A549 (cell line): ENCODE measurements around the gene OR6N1. TPM values are rescaled to one million over a fixed set of nuclear protein-coding genes. Genes with fewer than 3 reads are reported as not detected.

Source experiments
- ATAC-seq, 2 experiments: fragments of 200-7000 bp in 1 of 2; fragments of >200 bp in 1 of 2; cut with Nextera tagmentation in 1 of 2; cut with Tn5 transposase in 1 of 2; 3 replicates each; pipeline versions ENCODE4 v1.8.0 to v1.9.1; 2018 to 2020; ENCODE audit warnings: mild to moderate bottlenecking in 1 of 2, moderate library complexity in 1 of 2
- CTCF ChIA-PET: fragments of 300-600 bp; sonication (Branson Sonifier 250); formaldehyde crosslinking; extraction: SDS; loops from one replicate; lab custom pipeline; 2021; ENCODE audit warnings: antibody characterized with exemption, inconsistent platforms; lab: Yijun Ruan, JAX
- POLR2A ChIA-PET: fragments of 350-600 bp; formaldehyde crosslinking; extraction: SDS; loops from one replicate; lab custom pipeline; 2021; ENCODE audit warnings: antibody characterized with exemption, inconsistent platforms; lab: Yijun Ruan, JAX
- DNase-seq, 2 experiments: peaks; one replicate each; pipeline versions ENCODE4 v3.0.0 to v3.0.0-alpha.2; 2011 to 2016; ENCODE audit warnings: low read depth in 1 of 2, low spot score in 1 of 2
- FAIRE-seq: peaks from 2 replicates; lab custom pipeline; 2011; peaks lifted over from hg19 to GRCh38; lab: Jason Lieb, UNC
- H3K27ac ChIP-seq, 2 experiments: fragments of >200 bp; sonication (Bioruptor Twin); formaldehyde crosslinking; 3 replicates each; pipeline ENCODE4 v1.5.1; 2016 to 2017
- H3K4me1 ChIP-seq: fragments of >200 bp; sonication (Bioruptor Twin); formaldehyde crosslinking; 3 replicates; pipeline ENCODE4 v1.6.1; 2016
- H3K4me2 ChIP-seq: fragments of >200 bp; sonication (Bioruptor Twin); formaldehyde crosslinking; 3 replicates; pipeline ENCODE4 v1.6.1; 2016
- H3K4me3 ChIP-seq: fragments of >200 bp; sonication (Bioruptor Twin); formaldehyde crosslinking; 3 replicates; pipeline ENCODE4 v1.5.1; 2016
- H3K9me3 ChIP-seq: fragments of >200 bp; sonication (Bioruptor Twin); formaldehyde crosslinking; 3 replicates; pipeline ENCODE4 v1.6.1; 2016
- ATOH8 ChIP-seq: fragments of 250-450 bp; sonication (Bioruptor Pico); IDR thresholded peaks from 2 replicates; pipeline ENCODE4 v1.5.0; 2020; ENCODE audit warnings: low read depth, mild to moderate bottlenecking, moderate library complexity
- CHD2 ChIP-seq: fragments of 150-350 bp; IDR thresholded peaks from 2 replicates; pipeline ENCODE4 v1.6.1; 2014; ENCODE audit warnings: low read length; ENCODE audit not compliant: partially characterized antibody
- CTCF ChIP-seq: fragments of >200 bp; sonication (Bioruptor Twin); formaldehyde crosslinking; IDR thresholded peaks from 3 replicates; pipeline ENCODE4 v1.5.1; 2016
- E2F6 ChIP-seq: IDR thresholded peaks from 2 replicates; pipeline ENCODE4 v1.6.1; 2012; ENCODE audit warnings: low read depth, borderline replicate concordance
- ELK1 ChIP-seq: fragments of 150-350 bp; IDR thresholded peaks from 2 replicates; pipeline ENCODE4 v1.6.1; 2014; ENCODE audit warnings: low read depth, mild to moderate bottlenecking, low read length
- ESRRA ChIP-seq: fragments of 150-350 bp; IDR thresholded peaks from 2 replicates; pipeline ENCODE4 v1.6.1; 2014; ENCODE audit warnings: mild to moderate bottlenecking, low read length, borderline replicate concordance
- FOSB ChIP-seq: fragments of 250-450 bp; sonication (Bioruptor Pico); IDR thresholded peaks from 2 replicates; pipeline ENCODE4 v1.5.0; 2020; ENCODE audit warnings: mild to moderate bottlenecking, moderate library complexity
- GATA3 ChIP-seq: IDR thresholded peaks from 2 replicates; pipeline ENCODE4 v1.6.1; 2012; ENCODE audit warnings: borderline replicate concordance
- HES2 ChIP-seq: fragments of >200 bp; sonication (Bioruptor Twin); formaldehyde crosslinking; IDR thresholded peaks from 2 replicates; pipeline ENCODE4 v1.6.1; 2016
- HMGXB4 ChIP-seq: fragments of 250-450 bp; sonication (Bioruptor Pico); IDR thresholded peaks from 2 replicates; pipeline ENCODE4 v1.5.0; 2021; ENCODE audit warnings: mild to moderate bottlenecking, moderate library complexity, borderline replicate concordance
- HOXA7 ChIP-seq: fragments of 250-450 bp; sonication (Bioruptor Pico); IDR thresholded peaks from 2 replicates; pipeline ENCODE4 v1.5.0; 2020; ENCODE audit warnings: mild to moderate bottlenecking, moderate library complexity
- JUNB ChIP-seq: fragments of >200 bp; sonication (Bioruptor Twin); formaldehyde crosslinking; IDR thresholded peaks from 2 replicates; pipeline ENCODE4 v1.6.1; 2016
- MAFK ChIP-seq: fragments of 450-650 bp; IDR thresholded peaks from 2 replicates; pipeline ENCODE4 v1.6.1; 2014; ENCODE audit not compliant: partially characterized antibody
- NPAS2 ChIP-seq: fragments of 250-450 bp; sonication (Bioruptor Pico); IDR thresholded peaks from 2 replicates; pipeline ENCODE4 v1.8.0; 2022; ENCODE audit warnings: mild to moderate bottlenecking, moderate library complexity, borderline replicate concordance
- NR3C1 ChIP-seq: fragments of >200 bp; sonication (Bioruptor Twin); formaldehyde crosslinking; IDR thresholded peaks from 3 replicates; pipeline ENCODE4 v1.6.1; 2017
- POLR2A ChIP-seq: IDR thresholded peaks from 2 replicates; pipeline ENCODE4 v1.6.1; 2012; ENCODE audit warnings: mild to moderate bottlenecking, low read length
- POLR2AphosphoS2 ChIP-seq: conservative IDR thresholded peaks from 2 replicates; pipeline ENCODE4 v1.6.1; 2012; ENCODE audit warnings: low read length, improper control_type of control experiment, inconsistent platforms
- RCOR1 ChIP-seq: fragments of 150-350 bp; IDR thresholded peaks from 2 replicates; pipeline ENCODE4 v1.6.1; 2014; ENCODE audit warnings: antibody characterized with exemption, low read length, low read depth
- SMC3 ChIP-seq: fragments of >200 bp; sonication (Bioruptor Twin); formaldehyde crosslinking; IDR thresholded peaks from 3 replicates; pipeline ENCODE4 v1.6.1; 2018; ENCODE audit warnings: inconsistent platforms
- SREBF2 ChIP-seq: fragments of 450-650 bp; IDR thresholded peaks from 2 replicates; pipeline ENCODE4 v1.6.1; 2014; ENCODE audit warnings: mild to moderate bottlenecking, moderate library complexity
- TFCP2L1 ChIP-seq: fragments of 250-450 bp; sonication (Bioruptor Pico); IDR thresholded peaks from 2 replicates; pipeline ENCODE4 v1.5.0; 2021; ENCODE audit warnings: mild to moderate bottlenecking
- ZC3H11A ChIP-seq: fragments of 450-650 bp; IDR thresholded peaks from 2 replicates; pipeline ENCODE4 v1.6.1; 2014; ENCODE audit warnings: antibody characterized with exemption, mild to moderate bottlenecking
- ZFP36 ChIP-seq: fragments of 450-650 bp; IDR thresholded peaks from 2 replicates; pipeline ENCODE4 v1.6.1; 2014; ENCODE audit warnings: borderline replicate concordance; ENCODE audit not compliant: partially characterized antibody
- ZSCAN20 ChIP-seq: fragments of 250-450 bp; sonication (Bioruptor Pico); IDR thresholded peaks from 2 replicates; pipeline ENCODE4 v1.8.0; 2022; ENCODE audit warnings: mild to moderate bottlenecking, moderate library complexity
- WGBS: methylation state at CpG from one replicate; pipeline ENCODE4 v1.1.6; 2017; ENCODE audit errors: missing lambda C conversion rate; 5-methylcytosine and 5-hydroxymethylcytosine counted together
- polyA plus RNA-seq, 4 experiments: library from polyadenylated mRNA; depleted of rRNA in 3 of 4; stranded (reverse); fragments of >200 nt; fragmentation: RNase III in 1 of 4; extraction: RNeasy Plus Mini Kit Qiagen cat#74134 plus additional on column Dnase treatment in 1 of 4; gene quantifications; 2 replicates in 3 of 4; 3 replicates in 1 of 4; pipeline ENCODE4 v1.2.3, GENCODE V29; 2011 to 2017

OR6N1 gene
- polyA plus RNA-seq, 2 of the 4 experiments (the other 2 are of a cell fraction), result not detected

GRCh38 chr1:158814970-158815369 is 43.0 kb upstream of the OR6N1 start (continued):
- TF ChIP-seq ELK1, result no peak
- TF ChIP-seq HOXA7 (CRISPR knock-in tag), result no peak
- TF ChIP-seq MAFK, result no peak
- TF ChIP-seq ATOH8 (CRISPR knock-in tag), result no peak
- TF ChIP-seq TFCP2L1 (CRISPR knock-in tag), result no peak
- TF ChIP-seq NPAS2 (CRISPR knock-in tag), result no peak
- no peak for TF ChIP-seq ZFP36
- no peak for TF ChIP-seq HES2
- no peak for TF ChIP-seq POLR2A
- TF ChIP-seq RCOR1, result no peak

- no peaks in the 10 kb centered on the region for H3K9me3 ChIP-seq
- no peak for DNase-seq
- ChIA-PET CTCF (no interaction called here), POLR2A (no interaction called here)
- TF ChIP-seq ZSCAN20 (CRISPR knock-in tag), result no peak
- TF ChIP-seq POLR2AphosphoS2, result no peak
- TF ChIP-seq HMGXB4 (CRISPR knock-in tag), result no peak
- no peak for TF ChIP-seq ESRRA
- no peak for TF ChIP-seq NR3C1
- TF ChIP-seq SMC3, result no peak
- TF ChIP-seq JUNB, result no peak
- no peak for TF ChIP-seq ZC3H11A
- TF ChIP-seq FOSB, result no peak
- TF ChIP-seq GATA3, result no peak
- TF ChIP-seq POLR2A, result no peak
- TF ChIP-seq E2F6, result no peak
- TF ChIP-seq ATOH8 (CRISPR knock-in tag), result no peak
- TF ChIP-seq CHD2, result no peak
- TF ChIP-seq CTCF, result no peak
- no peak for TF ChIP-seq SREBF2
- WGBS, result 0% methylated on average over 3 of the region's 3 CpGs
- H3K27ac ChIP-seq, result no peak overlapping the region
- H3K4me2 ChIP-seq, result no peak overlapping the region
- no peaks in the 10 kb centered on the region for H3K4me1 ChIP-seq
- no peak for ATAC-seq
- FAIRE-seq, result no peak
- H3K4me3 ChIP-seq, result no peak overlapping the region
Measured at GRCh38 chr1:158813164-158813563, 41.2 kb upstream of the OR6N1 start.
